Pulmonary artery endothelial cell (primary cell): ENCODE measurements around the gene MYO16. TPM values are rescaled to one million over a fixed set of nuclear protein-coding genes. Genes with fewer than 3 reads are reported as not detected.
"Not testable (repeated sequence)": the region's sequence is repeated elsewhere in the genome, so short reads cannot be mapped to it uniquely, and the experiment has no call there.

Experiments
- DNase-seq: peaks from one replicate; pipeline ENCODE4 v3.0.0-alpha.2; 2011; ENCODE audit warnings: low read depth, low spot score
- total RNA-seq: library from RNA; depleted of rRNA; stranded (reverse); fragments of >200 nt; gene quantifications from 2 replicates; pipeline ENCODE4 v1.2.3, GENCODE V29; 2014

MYO16 gene
- total RNA-seq, 1 donor from 2014 or later: not detected

DNA sequence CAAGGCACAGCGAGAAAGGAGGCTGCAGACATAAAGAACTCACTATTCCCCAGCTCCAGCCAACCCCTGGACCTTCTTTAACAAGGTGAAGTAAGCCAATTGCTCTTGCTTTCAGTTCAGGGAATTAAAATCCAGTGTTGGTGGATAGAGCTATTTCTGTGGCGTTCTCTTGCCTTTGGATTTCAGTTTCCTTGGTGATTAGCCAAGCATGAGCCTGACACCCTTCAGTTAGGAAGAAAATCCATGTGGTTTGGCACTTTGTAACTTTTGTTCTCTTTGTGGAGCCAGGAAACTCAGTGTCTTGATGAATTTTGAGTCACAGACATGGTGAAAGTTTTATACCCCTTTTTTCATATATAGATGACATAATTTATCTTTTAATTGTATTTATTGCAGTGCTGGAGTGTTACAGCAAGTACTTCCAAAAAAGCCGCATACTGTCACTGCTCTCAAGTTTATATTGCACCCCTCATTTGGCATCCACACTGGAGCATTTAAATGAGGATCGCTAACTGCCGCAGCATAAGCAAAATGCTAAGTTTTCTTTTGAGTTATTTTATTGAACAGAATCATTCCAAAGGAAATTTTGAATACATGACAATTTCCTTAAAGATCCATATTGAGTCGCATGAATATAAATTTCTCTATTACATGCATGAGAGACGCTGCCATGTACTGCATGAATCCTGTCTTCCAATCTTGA lies 406.8 kb downstream of the MYO16 start:
- DNase-seq: no peak

DNA sequence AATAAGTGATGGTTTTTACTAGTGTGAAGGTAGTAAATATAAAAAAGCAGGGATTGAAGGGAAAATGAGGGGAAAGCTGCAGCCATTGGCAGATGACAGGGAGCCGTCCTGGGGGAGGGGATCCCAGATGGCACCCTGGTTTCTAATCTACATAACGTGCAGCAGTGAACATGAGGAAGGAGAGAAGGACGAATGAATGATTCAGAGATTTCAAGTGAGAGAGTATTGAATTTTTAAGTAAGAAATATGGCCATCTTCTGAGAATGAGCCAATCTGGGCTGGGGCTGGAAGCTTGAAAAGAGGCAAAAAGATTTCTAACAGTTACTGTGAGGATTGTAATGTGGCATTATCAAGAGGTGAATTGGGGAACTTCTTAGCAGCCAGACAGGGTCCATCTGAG lies 414.2 kb downstream of the MYO16 start:
- no peak for DNase-seq

DNA sequence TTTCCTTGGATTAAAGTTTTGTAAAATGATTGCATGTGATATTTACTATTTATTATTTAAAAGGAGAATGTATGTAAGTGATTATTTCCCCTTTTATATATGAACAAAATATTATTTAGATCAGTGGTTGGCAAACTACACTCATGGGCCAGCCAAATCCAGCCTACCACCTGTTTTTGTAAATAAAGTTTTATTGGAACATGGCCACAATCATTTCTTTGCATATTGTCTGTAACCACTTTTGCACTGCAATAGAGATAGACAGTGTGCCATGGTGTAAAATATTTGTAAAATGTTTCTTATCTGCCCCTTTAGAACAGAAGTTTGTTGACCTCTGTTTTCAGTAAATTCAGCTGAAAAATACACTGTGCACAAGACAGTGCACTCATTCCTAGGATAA lies 426.4 kb downstream of the MYO16 start:
- DNase-seq: no peak

DNA sequence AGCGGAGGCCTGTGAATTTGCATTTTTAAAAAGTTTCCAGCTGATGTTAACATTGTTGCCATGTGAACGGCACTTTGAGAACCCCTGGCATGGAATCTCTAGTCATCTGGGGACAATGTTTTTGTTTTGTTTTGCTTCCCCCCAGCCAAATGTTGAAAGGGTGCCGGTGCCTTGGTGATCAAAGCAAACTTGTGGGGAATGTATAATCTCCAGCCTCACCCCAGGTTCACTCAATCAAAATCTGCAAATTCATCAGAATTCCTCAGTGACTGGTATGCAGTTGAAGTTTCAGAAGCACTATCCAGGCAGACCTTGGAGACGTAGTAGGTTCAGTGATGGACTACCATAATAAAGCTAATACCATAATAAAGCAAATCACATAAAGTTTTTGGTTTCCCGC lies 428.7 kb downstream of the MYO16 start:
- no peak for DNase-seq

DNA sequence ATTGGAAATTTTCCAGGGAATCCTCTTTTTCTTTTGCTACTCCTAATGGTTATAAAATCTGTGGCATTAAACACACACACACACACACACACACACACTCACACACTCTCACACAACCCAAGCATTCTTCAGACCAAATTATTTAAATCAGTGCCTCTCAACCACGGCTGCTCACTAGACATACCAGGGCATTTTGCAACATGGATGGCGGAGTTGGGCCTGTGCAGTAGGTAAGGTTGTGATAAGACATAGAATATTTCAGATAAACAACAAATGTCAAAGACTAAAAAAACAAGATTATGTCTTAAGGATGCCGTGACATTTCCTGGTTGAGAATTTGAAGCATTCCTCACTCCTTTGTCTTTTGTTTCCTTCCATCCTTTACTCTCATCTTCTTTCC lies 443.1 kb downstream of the MYO16 start:
- DNase-seq: no peak

DNA sequence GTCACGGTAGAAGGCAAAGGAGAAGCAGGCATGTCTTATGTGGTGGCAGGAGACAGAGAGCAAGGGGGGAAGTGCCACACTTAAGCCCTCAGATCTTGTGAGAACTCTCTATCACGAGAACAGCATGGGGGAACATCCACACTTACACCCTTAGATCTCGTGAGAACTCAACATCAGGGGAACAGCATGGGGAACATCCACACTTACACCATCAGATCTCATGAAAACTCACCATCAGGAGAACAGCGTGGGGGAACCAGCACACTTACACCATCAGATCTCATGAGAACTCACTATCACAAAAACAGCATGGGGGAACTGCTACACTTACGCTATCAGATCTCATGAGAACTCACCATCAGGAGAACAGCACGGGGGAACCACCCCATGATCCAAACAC lies 445.0 kb downstream of the MYO16 start:
- no peak for DNase-seq

DNA sequence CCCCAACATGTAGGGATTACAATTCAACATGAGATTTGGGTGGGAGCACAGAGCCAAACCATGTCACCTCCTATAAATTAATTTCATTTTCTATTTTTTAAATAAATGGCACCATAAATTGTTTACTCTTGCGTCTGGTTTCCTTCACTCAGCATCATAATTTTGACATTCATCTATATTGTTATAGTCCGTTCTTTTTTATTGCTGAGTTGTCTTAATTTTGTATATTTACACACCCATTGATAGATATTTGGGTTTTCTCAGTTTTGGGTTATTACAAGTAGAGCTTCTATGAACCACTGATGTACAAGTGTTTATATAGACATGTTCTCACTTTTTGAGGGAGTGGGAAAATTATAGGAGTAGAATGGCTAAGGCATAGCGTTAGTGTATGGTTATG lies 445.4 kb downstream of the MYO16 start:
- no peak for DNase-seq

DNA sequence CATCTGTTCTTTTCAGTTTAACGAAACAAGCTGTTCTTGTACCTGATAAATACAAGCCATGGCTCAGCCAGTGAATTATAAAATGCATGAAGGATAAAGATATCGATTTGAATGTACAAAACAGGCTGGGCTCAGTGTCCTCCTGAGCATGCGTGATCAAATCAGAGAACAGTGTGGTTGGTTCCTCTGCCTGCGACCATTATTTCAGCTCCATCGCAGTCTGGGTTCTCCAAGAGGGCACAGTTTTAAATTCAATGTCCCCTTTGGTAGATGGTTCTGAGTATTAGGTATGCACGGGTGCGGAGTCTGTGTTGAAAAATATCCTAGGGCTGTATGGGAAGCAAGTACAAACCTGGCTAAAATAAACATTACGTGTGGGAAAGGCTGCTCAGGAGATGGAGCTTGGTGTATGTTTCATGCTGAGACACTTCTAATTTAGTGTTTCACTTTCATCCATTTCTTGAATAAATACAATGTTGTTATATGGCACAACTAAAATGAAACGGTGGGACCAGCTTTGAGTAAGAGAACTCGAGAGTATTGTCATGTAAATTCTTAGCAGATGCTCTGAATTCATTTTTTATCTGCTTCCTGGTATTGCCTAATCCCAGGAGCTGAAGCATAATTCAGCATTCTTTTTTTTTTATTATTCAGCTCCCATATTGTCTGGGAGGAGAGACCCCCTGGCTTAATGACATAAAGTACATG lies 458.7 kb downstream of the MYO16 start:
- no peak for DNase-seq

DNA sequence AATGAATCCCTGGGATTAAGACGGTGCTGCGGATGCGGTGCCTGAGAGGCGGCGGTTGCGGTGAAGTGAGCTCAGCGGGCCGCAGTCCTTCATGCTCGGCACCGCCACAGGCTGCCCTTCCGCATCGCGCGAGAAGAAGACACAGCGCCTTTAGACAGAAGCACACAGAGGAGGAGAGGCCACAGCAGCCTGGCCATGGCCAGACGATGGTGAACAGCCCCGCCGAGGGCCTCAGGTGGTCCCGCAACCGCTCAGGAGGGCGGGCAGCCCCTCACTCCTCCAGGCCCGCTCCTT lies 459.2 kb downstream of the MYO16 start:
- DNase-seq: no peak

DNA sequence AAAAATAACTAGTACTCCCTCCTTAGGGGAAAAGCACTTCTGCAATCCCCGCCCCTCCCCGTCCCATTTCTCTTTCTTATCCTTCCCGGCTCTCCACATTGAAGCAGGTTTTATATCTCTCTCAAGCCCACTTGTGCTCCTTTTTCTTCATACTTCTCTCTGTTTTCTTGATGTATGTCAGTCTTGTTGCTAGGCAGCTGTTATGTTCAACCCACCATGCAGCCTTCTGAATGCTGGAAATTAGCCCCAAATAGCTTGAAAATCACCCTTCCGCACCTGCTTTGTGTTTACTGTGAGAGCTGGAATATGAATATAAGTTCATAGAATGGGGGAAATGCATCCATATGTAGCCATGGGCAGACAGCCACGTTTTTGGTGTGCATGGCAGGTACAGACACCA lies 461.4 kb downstream of the MYO16 start:
- DNase-seq: no peak

DNA sequence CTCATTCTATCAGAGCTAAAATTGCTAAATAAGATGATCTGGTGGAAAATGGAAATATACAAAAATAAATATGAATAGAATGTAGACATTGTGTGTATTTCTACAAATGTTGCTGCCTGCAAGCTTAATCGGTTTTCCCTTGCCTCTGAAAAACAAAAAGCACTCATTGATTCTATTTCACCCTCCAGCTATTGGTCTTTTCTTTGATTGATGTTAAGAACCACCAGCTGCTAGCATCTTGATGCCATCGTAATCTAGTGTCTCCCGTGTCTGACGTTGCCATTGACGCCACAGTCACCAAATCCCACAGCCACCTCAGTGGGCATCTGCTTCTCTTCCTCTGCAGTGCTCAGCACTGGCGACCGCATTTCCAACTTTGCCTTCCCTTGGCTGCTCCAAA lies 461.8 kb downstream of the MYO16 start:
- no peak for DNase-seq

DNA sequence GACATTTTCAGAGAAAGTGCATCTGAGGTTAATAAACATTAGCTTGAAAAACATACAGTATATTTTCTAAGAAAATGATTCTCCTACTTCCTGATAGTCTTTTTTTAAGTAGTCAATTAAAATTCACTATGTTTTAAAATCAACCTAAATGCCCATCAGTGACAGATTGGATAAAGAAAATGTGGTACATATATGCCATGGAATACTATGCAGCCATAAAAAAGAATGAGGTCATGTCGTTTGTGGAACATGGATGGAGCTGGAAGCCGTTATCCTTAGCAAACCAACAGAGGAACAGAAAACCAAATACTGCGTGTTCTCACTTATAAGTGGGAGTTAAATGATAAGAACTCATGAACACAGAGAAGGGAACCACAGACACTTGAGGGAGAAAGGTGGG lies 462.8 kb downstream of the MYO16 start:
- DNase-seq: not testable (repeated sequence)

DNA sequence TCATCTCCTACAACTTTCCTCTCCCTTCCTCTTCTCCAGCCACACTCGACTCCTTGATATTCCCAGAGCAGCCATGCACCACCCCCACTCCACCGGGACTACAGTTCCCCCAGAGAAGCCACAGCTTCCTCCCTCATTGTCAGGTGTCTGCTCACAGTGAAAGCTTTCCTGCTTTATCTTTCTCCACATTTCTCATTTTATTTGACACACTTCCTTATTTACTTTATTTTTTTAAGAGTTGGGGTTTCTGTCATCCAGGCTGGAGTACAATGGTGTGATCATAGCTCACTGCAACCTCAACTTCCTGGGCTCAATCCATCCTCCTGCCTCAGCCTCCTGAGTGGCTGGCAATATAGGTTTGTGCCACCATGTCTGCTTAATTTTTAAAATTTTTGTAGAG lies 464.6 kb downstream of the MYO16 start:
- DNase-seq: no peak

DNA sequence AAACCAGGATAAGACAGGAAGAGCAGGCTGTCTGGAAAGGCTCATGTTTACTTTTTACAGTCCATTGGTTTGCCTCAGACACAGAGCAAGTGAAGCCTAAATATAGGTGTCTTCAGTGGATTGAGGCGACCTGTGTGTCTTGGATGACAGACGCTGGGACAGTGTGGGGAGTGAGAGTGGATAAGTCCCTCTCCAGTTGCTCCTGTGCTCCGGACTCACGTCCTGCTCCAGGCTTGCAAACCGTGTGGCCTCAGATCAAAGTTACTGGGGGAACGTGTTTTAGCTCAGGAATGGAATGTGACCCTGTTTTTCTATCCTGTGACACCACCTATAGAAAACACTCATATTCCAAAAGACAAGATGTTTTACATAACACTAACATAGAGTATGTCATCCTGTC lies 465.7 kb downstream of the MYO16 start:
- no peak for DNase-seq

DNA sequence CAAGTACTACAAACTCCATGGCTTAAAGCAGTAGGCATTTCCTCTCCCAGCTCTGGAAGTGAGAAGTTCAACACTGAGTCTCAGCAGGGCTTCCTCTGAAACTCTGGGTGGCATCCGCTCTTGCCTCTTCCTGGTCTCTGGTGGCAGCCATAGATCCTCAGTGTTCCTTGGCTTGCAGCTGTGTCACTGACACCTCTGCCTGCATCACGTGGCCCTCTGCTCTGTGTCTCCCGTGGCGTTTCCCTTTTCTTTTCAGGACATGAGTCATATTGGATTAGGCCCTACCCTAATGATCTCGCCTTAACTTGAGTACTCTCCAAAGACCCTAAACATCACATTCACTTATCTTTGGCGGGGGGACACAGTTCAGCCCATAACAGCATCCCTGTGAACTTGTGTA lies 466.7 kb downstream of the MYO16 start:
- no peak for DNase-seq

DNA sequence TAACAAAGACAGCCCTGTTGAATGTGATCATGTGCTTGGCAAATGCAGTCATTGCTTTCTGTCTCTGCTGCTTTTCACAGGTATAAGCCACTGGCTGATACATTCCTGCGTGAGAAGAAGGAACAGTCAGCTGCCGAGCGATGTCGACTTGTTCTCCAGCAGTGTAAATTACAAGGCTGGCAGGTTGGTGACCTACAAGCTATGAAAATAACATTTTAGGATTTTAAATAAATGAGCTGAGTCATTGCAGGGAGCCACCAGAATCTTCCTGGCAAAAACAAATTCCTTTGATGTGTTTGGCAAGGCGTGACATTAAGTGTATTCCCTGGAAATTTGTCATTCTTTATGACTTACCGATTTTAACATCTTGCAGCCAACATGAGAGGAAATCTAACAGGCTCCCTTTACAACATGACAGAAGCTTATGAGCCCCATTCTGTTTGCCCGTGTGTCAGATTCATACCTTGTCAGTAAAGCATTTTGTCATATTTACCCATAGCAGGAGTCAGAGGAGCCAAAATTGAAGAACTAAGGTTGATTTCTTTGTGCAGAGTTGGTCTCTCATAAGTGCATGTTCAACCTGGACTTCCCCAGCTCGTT lies 471.4 kb downstream of the MYO16 start:
- DNase-seq: no peak

DNA sequence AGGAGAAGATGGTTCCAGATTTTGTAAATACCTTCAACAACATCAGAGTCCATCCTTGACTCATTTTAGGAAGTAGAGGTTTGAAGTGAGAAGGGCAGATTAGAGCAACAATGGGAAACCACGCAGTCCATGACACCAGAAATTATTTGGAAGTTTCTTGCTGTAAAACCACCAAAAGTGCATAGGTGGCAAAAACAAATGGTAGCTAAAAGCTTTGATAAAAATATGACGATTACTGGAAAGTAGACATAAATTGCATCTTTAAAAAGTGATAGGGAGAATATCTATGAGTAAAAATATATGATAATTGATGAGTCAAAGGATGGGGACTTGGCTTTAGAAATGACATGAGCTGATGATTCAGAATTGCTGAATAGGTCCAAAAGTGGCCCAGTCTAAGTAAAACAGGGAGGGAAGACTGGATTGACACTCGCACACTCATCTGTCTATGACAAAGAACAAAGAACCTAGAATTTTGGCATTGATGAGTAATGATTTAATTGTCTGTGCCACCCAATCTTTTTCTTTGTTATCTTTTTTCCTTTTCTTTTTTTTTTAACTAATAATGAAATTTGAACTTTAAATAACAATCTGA lies 472.2 kb downstream of the MYO16 start:
- no peak for DNase-seq

DNA sequence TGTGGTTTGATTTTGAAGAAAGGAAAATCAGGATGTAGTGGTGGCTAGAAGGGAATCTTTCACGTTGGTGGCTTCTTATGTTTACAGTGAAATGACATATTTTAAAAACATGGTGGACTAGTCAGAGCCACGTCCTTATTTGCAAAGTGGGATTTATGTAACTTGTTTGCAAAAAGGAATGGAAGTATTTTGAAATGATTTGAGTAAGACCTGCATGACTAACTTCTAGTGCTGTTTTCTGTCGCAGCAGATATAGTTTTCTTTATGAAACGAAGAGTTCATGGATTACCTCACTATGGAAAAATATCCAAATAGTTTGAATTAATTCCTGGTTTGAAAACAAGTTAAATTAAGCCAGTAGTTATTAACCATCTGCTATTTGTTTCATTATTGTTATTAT lies 476.5 kb downstream of the MYO16 start:
- no peak for DNase-seq

DNA sequence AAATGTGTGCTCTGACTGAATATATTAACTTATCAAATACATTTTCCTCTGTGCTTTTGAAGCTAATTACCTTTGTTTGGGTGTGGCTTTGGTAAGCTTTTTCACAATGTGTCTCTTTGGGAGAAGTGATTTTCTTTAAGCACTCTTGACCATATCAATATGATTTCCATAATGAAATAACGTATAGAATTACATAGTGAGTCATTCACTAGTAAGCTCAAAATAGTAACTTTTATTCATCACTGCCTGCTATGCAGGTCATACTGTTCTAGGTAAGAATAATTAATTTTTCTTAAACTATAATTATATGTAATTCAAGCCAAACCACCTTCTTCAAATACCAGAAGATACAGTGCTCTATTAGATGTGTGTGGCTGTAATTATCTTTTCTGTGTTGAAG lies 480.7 kb downstream of the MYO16 start:
- no peak for DNase-seq

DNA sequence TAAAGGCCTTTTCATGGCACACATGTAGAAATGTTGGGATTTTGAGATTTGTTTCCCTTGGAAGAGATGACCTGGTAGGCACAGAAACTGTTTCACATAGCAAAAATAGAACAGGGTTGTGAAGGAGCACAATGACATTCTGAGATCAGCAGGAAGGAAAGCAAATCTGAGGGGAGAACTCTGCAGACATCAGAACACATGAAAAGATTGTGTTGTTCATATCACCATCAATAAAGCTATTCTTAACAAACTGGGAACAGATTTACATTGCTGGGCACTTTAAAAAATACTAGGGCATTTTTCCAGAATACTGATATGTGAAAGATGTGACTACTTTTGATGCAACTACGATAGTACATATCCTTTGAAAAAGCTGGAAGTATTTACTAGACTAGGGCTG lies 481.7 kb downstream of the MYO16 start:
- no peak for DNase-seq

DNA sequence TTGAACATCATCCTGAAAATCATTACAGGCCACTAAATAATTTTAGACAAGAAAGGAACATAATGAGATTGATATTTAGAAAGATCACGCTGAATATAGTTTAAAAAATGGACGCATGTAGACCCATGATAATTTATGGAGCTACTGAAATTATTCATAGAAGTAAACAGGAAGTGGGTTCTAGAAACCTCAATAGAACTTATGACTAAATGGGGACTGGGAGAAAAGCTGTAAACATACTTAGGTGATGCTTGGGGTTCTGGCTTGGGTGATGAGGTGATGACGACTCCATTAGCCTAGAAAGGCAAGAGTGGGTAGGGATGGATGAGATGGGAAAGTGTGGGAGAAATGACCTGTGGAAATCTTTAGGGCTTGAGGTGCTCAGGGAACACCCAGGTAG lies 484.0 kb downstream of the MYO16 start:
- no peak for DNase-seq

DNA sequence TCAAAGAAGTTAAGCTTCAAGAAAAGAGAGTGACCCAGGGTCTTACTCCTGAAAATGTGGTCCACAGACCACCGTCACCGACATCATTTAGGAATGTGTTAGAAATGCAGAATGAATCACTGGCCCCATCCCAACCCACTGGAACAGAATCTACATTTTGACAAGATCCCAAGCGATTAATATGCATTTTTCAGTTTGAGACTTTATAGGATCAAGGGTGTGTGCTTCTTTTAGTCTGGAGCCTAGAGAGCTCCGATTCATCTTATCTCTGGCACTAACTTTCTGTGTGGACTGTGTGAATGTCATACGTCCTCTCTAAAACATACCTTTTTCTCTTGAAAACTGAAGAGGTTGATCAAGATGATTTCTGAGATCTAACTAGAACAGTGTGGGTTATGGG lies 484.8 kb downstream of the MYO16 start:
- DNase-seq: no peak

DNA sequence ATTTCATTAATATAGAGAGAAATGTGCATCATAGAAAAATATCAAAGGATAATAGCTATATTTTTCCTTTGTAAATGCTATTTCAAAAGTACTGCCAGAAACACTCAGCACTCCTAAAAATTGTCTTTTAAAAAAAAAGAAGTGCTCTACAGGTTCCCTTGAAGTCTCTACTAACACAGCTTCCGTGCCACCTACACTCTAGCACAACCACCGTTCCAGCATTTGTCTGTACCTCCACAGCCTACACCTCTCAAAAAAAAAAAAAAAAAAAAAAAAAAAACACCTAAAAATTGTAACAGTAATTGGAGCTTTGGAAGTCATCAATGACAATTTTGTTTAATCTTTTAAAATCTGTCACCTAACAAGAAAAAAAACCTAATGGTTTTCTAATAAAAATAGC lies 485.6 kb downstream of the MYO16 start:
- no peak for DNase-seq
